Transverse colon (tissue), 3 donors: ENCODE data around the gene ALB.

Experiments used
- CTCF ChIP-seq, 5 experiments: fragments of 200-600 bp in 3 of 5; fragments of 450-650 bp in 2 of 5; sonication (generic) in 3 of 5; IDR thresholded peaks; 1 replicate in 2 of 5; 2 replicates in 3 of 5; pipeline ENCODE4 v1.5.1; 2016 to 2017; ENCODE audit warnings: antibody characterized with exemption in 5 of 5, inconsistent platforms in 3 of 5, mild to moderate bottlenecking in 2 of 5, moderate library complexity in 1 of 5
- EP300 ChIP-seq: sonication (generic); formaldehyde crosslinking; IDR thresholded peaks from one replicate; pipeline ENCODE4 v1.6.1; 2017; ENCODE audit warnings: antibody characterized with exemption, low read depth

GRCh38 chr4:73406548-73406875 is 2.4 kb downstream of the ALB start:
- TF ChIP-seq CTCF (IDR thresholded peaks at IDR 0.05), result no peak
- no peak for TF ChIP-seq EP300
